Mucosa of stomach (tissue), 1 donor: ENCODE results near the gene SCN7A.

Experiments used
- H3K27me3 ChIP-seq: one replicate; pipeline ENCODE4 v1.7.0; 2013; ENCODE audit warnings: mild to moderate bottlenecking, low read length; ENCODE audit not compliant: control insufficient read depth, insufficient read depth
- H3K36me3 ChIP-seq: one replicate; pipeline ENCODE4 v1.7.0; 2013; ENCODE audit warnings: low read length; ENCODE audit not compliant: control insufficient read depth, insufficient read depth
- H3K4me1 ChIP-seq: one replicate; pipeline ENCODE4 v1.7.0; 2013; ENCODE audit warnings: mild to moderate bottlenecking, low read length; ENCODE audit not compliant: control insufficient read depth, insufficient read depth
- H3K4me3 ChIP-seq: one replicate; pipeline ENCODE4 v1.7.0; 2013; ENCODE audit warnings: low read length
- H3K9ac ChIP-seq: one replicate; pipeline ENCODE4 v1.7.0; 2013; ENCODE audit warnings: mild to moderate bottlenecking, low read length, moderate library complexity
- H3K9me3 ChIP-seq: one replicate; pipeline ENCODE4 v1.7.0; 2013; ENCODE audit warnings: mild to moderate bottlenecking, low read length, moderate library complexity; ENCODE audit not compliant: control insufficient read depth
- donor health status: Pancreatic carcinoma.

Gene SCN7A

GRCh38 chr2:166494140-166494624 lies at the start of gene SCN7A:
TSS of gene SCN7A (minus strand) at chr2:166494249. CDS start at chr2:166477696, 16,553 bp downstream.
- Histone ChIP-seq H3K9me3 (no peaks in the 10 kb centered on the region), H3K9ac (no peak within 1 kb of the TSS), H3K4me3 (no peak within 1 kb of the TSS), H3K4me1 (no peaks in the 10 kb centered on the region), H3K36me3 (no peaks in the 10 kb centered on the region), H3K27me3 (no peaks in the 10 kb centered on the region)

GRCh38 chr2:166539340-166540162 lies 45.5 kb upstream of the SCN7A start:
- Histone ChIP-seq H3K9ac (no peak overlapping the region), H3K9me3 (no peaks in the 10 kb centered on the region), H3K36me3 (no peaks in the 10 kb centered on the region), H3K4me1 (no peaks in the 10 kb centered on the region), H3K27me3 (no peaks in the 10 kb centered on the region), H3K4me3 (no peak overlapping the region)

GRCh38 chr2:166536111-166536510 lies 42.1 kb upstream of the SCN7A start:
- H3K9ac ChIP-seq, result no peak overlapping the region
- no peaks in the 10 kb centered on the region for H3K9me3 ChIP-seq
- H3K27me3 ChIP-seq, result no peaks in the 10 kb centered on the region
- H3K4me1 ChIP-seq, result no peaks in the 10 kb centered on the region
- H3K4me3 ChIP-seq, result no peak overlapping the region
- H3K36me3 ChIP-seq, result no peaks in the 10 kb centered on the region

GRCh38 chr2:166521155-166521554 lies 27.1 kb upstream of the SCN7A start:
- Histone ChIP-seq H3K27me3 (no peaks in the 10 kb centered on the region), H3K9ac (no peak overlapping the region), H3K36me3 (no peaks in the 10 kb centered on the region), H3K4me3 (no peak overlapping the region), H3K4me1 (no peaks in the 10 kb centered on the region), H3K9me3 (no peaks in the 10 kb centered on the region)

- Histone ChIP-seq H3K36me3 (no peaks in the 10 kb centered on the region), H3K27me3 (no peaks in the 10 kb centered on the region), H3K9ac (no peak overlapping the region), H3K4me3 (no peak overlapping the region), H3K4me1 (no peaks in the 10 kb centered on the region), H3K9me3 (no peaks in the 10 kb centered on the region)
Measured at GRCh38 chr2:166520604-166521003, 26.6 kb upstream of the SCN7A start.

GRCh38 chr2:166519391-166519962 lies 25.4 kb upstream of the SCN7A start:
- Histone ChIP-seq H3K4me1 (no peaks in the 10 kb centered on the region), H3K9ac (no peak overlapping the region), H3K36me3 (no peaks in the 10 kb centered on the region), H3K4me3 (no peak overlapping the region), H3K9me3 (no peaks in the 10 kb centered on the region), H3K27me3 (no peaks in the 10 kb centered on the region)

GRCh38 chr2:166518634-166519390 lies 24.8 kb upstream of the SCN7A start:
- Histone ChIP-seq H3K9ac (no peak overlapping the region), H3K4me3 (no peak overlapping the region), H3K4me1 (no peaks in the 10 kb centered on the region), H3K9me3 (no peaks in the 10 kb centered on the region), H3K27me3 (no peaks in the 10 kb centered on the region), H3K36me3 (no peaks in the 10 kb centered on the region)

GRCh38 chr2:166517533-166518061 lies 23.5 kb upstream of the SCN7A start:
- no peak overlapping the region for H3K4me3 ChIP-seq

GRCh38 chr2:166516712-166517303 lies 22.8 kb upstream of the SCN7A start:
- Histone ChIP-seq H3K36me3 (no peaks in the 10 kb centered on the region), H3K4me1 (no peaks in the 10 kb centered on the region), H3K4me3 (no peak overlapping the region), H3K9me3 (no peaks in the 10 kb centered on the region), H3K9ac (no peak overlapping the region), H3K27me3 (no peaks in the 10 kb centered on the region)

More at GRCh38 chr2:166517533-166518061, 23.5 kb upstream of the SCN7A start:
- H3K9me3 ChIP-seq, result no peaks in the 10 kb centered on the region
- H3K4me1 ChIP-seq, result no peaks in the 10 kb centered on the region
- H3K9ac ChIP-seq, result no peak overlapping the region
- H3K36me3 ChIP-seq, result no peaks in the 10 kb centered on the region
- no peaks in the 10 kb centered on the region for H3K27me3 ChIP-seq

- Histone ChIP-seq H3K27me3 (peaks cover 7% of the 10 kb centered on the region), H3K4me3 (no peak overlapping the region), H3K9me3 (no peaks in the 10 kb centered on the region), H3K36me3 (no peaks in the 10 kb centered on the region), H3K4me1 (no peaks in the 10 kb centered on the region), H3K9ac (no peak overlapping the region)
Measured at GRCh38 chr2:166513952-166514351, 19.9 kb upstream of the SCN7A start.

- Histone ChIP-seq H3K36me3 (no peaks in the 10 kb centered on the region), H3K9me3 (no peaks in the 10 kb centered on the region), H3K4me3 (no peak overlapping the region), H3K9ac (no peak overlapping the region), H3K4me1 (no peaks in the 10 kb centered on the region), H3K27me3 (no peaks in the 10 kb centered on the region)
Measured at GRCh38 chr2:166499281-166499680, 5.2 kb upstream of the SCN7A start.
